Fibroblast of skin of back (primary cell): ENCODE measurements around the gene CCRL2.
"Not testable (repeated sequence)": the region's sequence is repeated elsewhere in the genome, so short reads cannot be mapped to it uniquely, and the experiment has no call there.

Source experiments
- DNase-seq: peaks from one replicate; pipeline ENCODE4 v3.0.0-alpha.2; 2013

CCRL2 gene

GRCh38 chr3:46405301-46406019 is 1.6 kb upstream of the CCRL2 start:
- peak; percentile 25 for DNase-seq

- DNase-seq, result peak; percentile 12
Observed at GRCh38 chr3:46406443-46406787, 644 bp upstream of the CCRL2 start.

GRCh38 chr3:46407970-46408369 is 911 bp downstream of the CCRL2 start:
- DNase-seq, result no peak

- no peak for DNase-seq
Observed at GRCh38 chr3:46408853-46409252, 1.8 kb downstream of the CCRL2 start.

GRCh38 chr3:46409739-46410489 is 2.9 kb downstream of the CCRL2 start:
- DNase-seq, result no peak

GRCh38 chr3:46410669-46411068 is 3.6 kb downstream of the CCRL2 start:
- peak; percentile 15 for DNase-seq

- no peak for DNase-seq
Observed at GRCh38 chr3:46411271-46411670, 4.2 kb downstream of the CCRL2 start.

GRCh38 chr3:46412786-46413298 is 5.8 kb downstream of the CCRL2 start:
- DNase-seq, result no peak

- DNase-seq, result no peak
Observed at GRCh38 chr3:46413951-46414350, 6.9 kb downstream of the CCRL2 start.

GRCh38 chr3:46414739-46415138 is 7.7 kb downstream of the CCRL2 start:
- DNase-seq, result no peak

GRCh38 chr3:46416125-46416810 is 9.2 kb downstream of the CCRL2 start:
- DNase-seq, result no peak

GRCh38 chr3:46416811-46417510 is 9.9 kb downstream of the CCRL2 start:
- no peak for DNase-seq

- DNase-seq, result no peak
Observed at GRCh38 chr3:46417841-46418611, 11.0 kb downstream of the CCRL2 start.

GRCh38 chr3:46419816-46420215 is 12.8 kb downstream of the CCRL2 start:
- no peak for DNase-seq

- no peak for DNase-seq
Observed at GRCh38 chr3:46420931-46421330, 13.9 kb downstream of the CCRL2 start.

- DNase-seq, result no peak
Observed at GRCh38 chr3:46422617-46423016, 15.6 kb downstream of the CCRL2 start.

- no peak for DNase-seq
Observed at GRCh38 chr3:46423588-46423987, 16.5 kb downstream of the CCRL2 start.

- DNase-seq, result peak; percentile 13
Observed at GRCh38 chr3:46426476-46426875, 19.4 kb downstream of the CCRL2 start.

GRCh38 chr3:46427404-46427803 is 20.3 kb downstream of the CCRL2 start:
- not testable (repeated sequence) for DNase-seq

GRCh38 chr3:46427916-46428833 is 21.1 kb downstream of the CCRL2 start:
- DNase-seq, result no peak

GRCh38 chr3:46429250-46429649 is 22.2 kb downstream of the CCRL2 start:
- DNase-seq, result no peak
